NCI-H345 treated with DMSO at 0.1 percent for 48 hours (cell line): ENCODE data around the gene RGS16.
"Not testable (repeated sequence)": the region's sequence is repeated elsewhere in the genome, so short reads cannot be mapped to it uniquely, and the experiment has no call there.

ENCODE experiments used
- DNase-seq: peaks from one replicate; lab custom pipeline; 2025; ENCODE audit not compliant: unreplicated experiment; lab: John Stamatoyannopoulos, UW

RGS16 gene

GRCh38 chr1:182604175-182605164 is at the start of gene RGS16:
Gene RGS16 (minus strand): TSS chr1:182604389. CDS start chr1:182604259, 130 bp downstream.
- DNase-seq = peak; percentile 97

- no peak for DNase-seq
These were observed 49.8 kb upstream of the RGS16 start for GRCh38 chr1:182653986-182654385.

GRCh38 chr1:182652933-182653332 is 48.7 kb upstream of the RGS16 start:
- no peak for DNase-seq

GRCh38 chr1:182651339-182651724 is 47.1 kb upstream of the RGS16 start:
- DNase-seq = no peak

- no peak for DNase-seq
These were observed 46.6 kb upstream of the RGS16 start for GRCh38 chr1:182650678-182651338.

GRCh38 chr1:182649041-182649440 is 44.9 kb upstream of the RGS16 start:
- DNase-seq = no peak

- no peak for DNase-seq
These were observed 42.5 kb upstream of the RGS16 start for GRCh38 chr1:182646739-182647138.

GRCh38 chr1:182644886-182645285 is 40.7 kb upstream of the RGS16 start:
- no peak for DNase-seq

GRCh38 chr1:182643699-182644098 is 39.5 kb upstream of the RGS16 start:
- DNase-seq = no peak

GRCh38 chr1:182642461-182642860 is 38.3 kb upstream of the RGS16 start:
- DNase-seq = no peak

- no peak for DNase-seq
These were observed 37.4 kb upstream of the RGS16 start for GRCh38 chr1:182641561-182641960.

GRCh38 chr1:182639330-182639729 is 35.1 kb upstream of the RGS16 start:
- DNase-seq = no peak

GRCh38 chr1:182637769-182638168 is 33.6 kb upstream of the RGS16 start:
- no peak for DNase-seq

GRCh38 chr1:182635871-182636270 is 31.7 kb upstream of the RGS16 start:
- DNase-seq = no peak

GRCh38 chr1:182634306-182635072 is 30.3 kb upstream of the RGS16 start:
- DNase-seq = no peak

- DNase-seq = peak; percentile 32
These were observed 29.6 kb upstream of the RGS16 start for GRCh38 chr1:182633657-182634281.

- no peak for DNase-seq
These were observed 28.8 kb upstream of the RGS16 start for GRCh38 chr1:182633031-182633430.

- DNase-seq = not testable (repeated sequence)
These were observed 28.3 kb upstream of the RGS16 start for GRCh38 chr1:182632441-182632857.

- DNase-seq = no peak
These were observed 27.8 kb upstream of the RGS16 start for GRCh38 chr1:182631954-182632353.

GRCh38 chr1:182631053-182631677 is 27.0 kb upstream of the RGS16 start:
- no peak for DNase-seq
